SU-DHL-6 (cell line): ENCODE results near the gene CCR5.
"Not testable (repeated sequence)": the region's sequence is repeated elsewhere in the genome, so short reads cannot be mapped to it uniquely, and the experiment has no call there.

Experiments
- H2AFZ ChIP-seq: fragments of 200-600 bp; sonication (generic); 2 replicates; pipeline ENCODE4 v1.6.1; 2014; ENCODE audit warnings: low read depth, mild to moderate bottlenecking, moderate library complexity, mixed read lengths, antibody characterized with exemption, low read length; ENCODE audit not compliant: severe bottlenecking
- H3F3A ChIP-seq: fragments of 200-600 bp; shearing (Covaris generic); 2 replicates; pipeline ENCODE4 v1.6.0; 2016; ENCODE audit warnings: antibody characterized with exemption, mild to moderate bottlenecking; ENCODE audit not compliant: insufficient read depth
- H3K27ac ChIP-seq: fragments of 200-600 bp; sonication (generic); 2 replicates; pipeline ENCODE4 v1.5.1; 2016; ENCODE audit warnings: low read depth, mild to moderate bottlenecking, low read length, moderate library complexity, mixed read lengths
- H3K27me3 ChIP-seq: fragments of 200-600 bp; sonication (generic), shearing (Covaris generic); 2 replicates; pipeline ENCODE4 v1.6.0; 2014; ENCODE audit warnings: mild to moderate bottlenecking, low read length
- H3K36me3 ChIP-seq: fragments of 200-600 bp; sonication (generic); 2 replicates; pipeline ENCODE4 v1.6.1; 2014; ENCODE audit warnings: mild to moderate bottlenecking, low read length, mixed read lengths
- H3K4me2 ChIP-seq: fragments of 300-600, 200-600 bp; shearing (Covaris generic), sonication (generic); 2 replicates; pipeline ENCODE4 v1.6.0; 2014; ENCODE audit warnings: low read length, low read depth, mild to moderate bottlenecking; ENCODE audit not compliant: poor library complexity, severe bottlenecking
- H3K4me3 ChIP-seq: fragments of 200-600 bp; sonication (generic); 2 replicates; pipeline ENCODE4 v1.5.1; 2014; ENCODE audit warnings: antibody characterized with exemption, low read length, mild to moderate bottlenecking, mixed read lengths; ENCODE audit not compliant: insufficient read depth, poor library complexity, severe bottlenecking
- H3K79me2 ChIP-seq: fragments of 200-600 bp; sonication (generic); 2 replicates; pipeline ENCODE4 v1.6.1; 2014; ENCODE audit warnings: mild to moderate bottlenecking, low read length, moderate library complexity; ENCODE audit not compliant: insufficient read depth
- H3K9ac ChIP-seq: fragments of 200-600 bp; sonication (generic); 2 replicates; pipeline ENCODE4 v1.7.0; 2014; ENCODE audit warnings: mild to moderate bottlenecking, low read length
- H3K9me2 ChIP-seq: fragments of 200-600 bp; sonication (generic); replicated peaks from 2 replicates; pipeline ENCODE4 v1.6.1; 2014; ENCODE audit warnings: low read length; ENCODE audit not compliant: insufficient read depth
- H3K9me3 ChIP-seq: fragments of 200-600 bp; sonication (generic); 2 replicates; pipeline ENCODE4 v1.6.1; 2014; ENCODE audit warnings: low read length, mixed read lengths; ENCODE audit not compliant: insufficient read depth
- H4K20me1 ChIP-seq: fragments of 200-600 bp; sonication (generic); 2 replicates; pipeline ENCODE4 v1.6.1; 2014; ENCODE audit warnings: low read depth, mild to moderate bottlenecking, antibody characterized with exemption, low read length, moderate library complexity, mixed read lengths
- EZH2phosphoT487 ChIP-seq: fragments of 200-600 bp; sonication (generic), shearing (Covaris generic); conservative IDR thresholded peaks from 2 replicates; pipeline ENCODE4 v1.6.1; 2018; ENCODE audit warnings: mild to moderate bottlenecking, antibody characterized with exemption, low read length, moderate library complexity, mixed read lengths
- TF ChIP-seq, protein P1 (sequence below): fragments of 200-600 bp; sonication (generic); IDR thresholded peaks from one replicate; pipeline ENCODE4 v1.5.1; 2017; ENCODE audit warnings: antibody characterized with exemption, mild to moderate bottlenecking, low read length, moderate library complexity; ENCODE audit not compliant: insufficient read depth, poor library complexity, severe bottlenecking

Gene CCR5

DNA sequence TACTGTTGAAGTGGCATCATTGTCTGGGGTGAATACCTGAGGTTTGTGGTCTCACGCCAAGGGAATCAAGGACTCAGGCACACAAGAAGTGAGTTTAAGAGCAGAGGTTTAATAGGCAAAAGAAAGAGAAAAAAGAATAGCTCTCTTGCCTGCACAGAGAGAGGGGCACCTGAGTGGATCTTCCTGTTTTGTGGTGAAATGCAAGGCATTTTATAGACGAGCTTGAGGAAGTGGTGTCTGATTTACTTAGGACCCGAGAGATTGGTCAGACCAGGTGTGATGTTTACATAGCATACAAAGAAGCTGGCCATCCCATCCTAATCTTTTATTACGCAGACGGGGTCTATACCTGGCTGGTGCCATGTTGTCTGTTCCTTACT is 13.2 kb downstream of the CCR5 start:
- H3F3A ChIP-seq: no peaks in the 10 kb centered on the region
- no peak overlapping the region for H3K4me3 ChIP-seq
- H3K27ac ChIP-seq: 0 out of 2 replicates have a peak overlapping the region, but pooled peaks have one; percentile 24
- H4K20me1 ChIP-seq: no peaks in the 10 kb centered on the region
- H3K79me2 ChIP-seq: no peaks in the 10 kb centered on the region
- TF ChIP-seq, protein P1, sequence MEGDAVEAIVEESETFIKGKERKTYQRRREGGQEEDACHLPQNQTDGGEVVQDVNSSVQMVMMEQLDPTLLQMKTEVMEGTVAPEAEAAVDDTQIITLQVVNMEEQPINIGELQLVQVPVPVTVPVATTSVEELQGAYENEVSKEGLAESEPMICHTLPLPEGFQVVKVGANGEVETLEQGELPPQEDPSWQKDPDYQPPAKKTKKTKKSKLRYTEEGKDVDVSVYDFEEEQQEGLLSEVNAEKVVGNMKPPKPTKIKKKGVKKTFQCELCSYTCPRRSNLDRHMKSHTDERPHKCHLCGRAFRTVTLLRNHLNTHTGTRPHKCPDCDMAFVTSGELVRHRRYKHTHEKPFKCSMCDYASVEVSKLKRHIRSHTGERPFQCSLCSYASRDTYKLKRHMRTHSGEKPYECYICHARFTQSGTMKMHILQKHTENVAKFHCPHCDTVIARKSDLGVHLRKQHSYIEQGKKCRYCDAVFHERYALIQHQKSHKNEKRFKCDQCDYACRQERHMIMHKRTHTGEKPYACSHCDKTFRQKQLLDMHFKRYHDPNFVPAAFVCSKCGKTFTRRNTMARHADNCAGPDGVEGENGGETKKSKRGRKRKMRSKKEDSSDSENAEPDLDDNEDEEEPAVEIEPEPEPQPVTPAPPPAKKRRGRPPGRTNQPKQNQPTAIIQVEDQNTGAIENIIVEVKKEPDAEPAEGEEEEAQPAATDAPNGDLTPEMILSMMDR: no peak
- TF ChIP-seq EZH2phosphoT487: no peak
- no peaks in the 10 kb centered on the region for H3K36me3 ChIP-seq
- no peak overlapping the region for H3K9ac ChIP-seq
- H3K9me2 ChIP-seq: no peaks in the 10 kb centered on the region
- no peaks in the 10 kb centered on the region for H3K27me3 ChIP-seq
- no peaks in the 10 kb centered on the region for H3K9me3 ChIP-seq
- H2AFZ ChIP-seq: no peak overlapping the region
- peak overlapping the region; percentile 36 for H3K4me2 ChIP-seq

DNA sequence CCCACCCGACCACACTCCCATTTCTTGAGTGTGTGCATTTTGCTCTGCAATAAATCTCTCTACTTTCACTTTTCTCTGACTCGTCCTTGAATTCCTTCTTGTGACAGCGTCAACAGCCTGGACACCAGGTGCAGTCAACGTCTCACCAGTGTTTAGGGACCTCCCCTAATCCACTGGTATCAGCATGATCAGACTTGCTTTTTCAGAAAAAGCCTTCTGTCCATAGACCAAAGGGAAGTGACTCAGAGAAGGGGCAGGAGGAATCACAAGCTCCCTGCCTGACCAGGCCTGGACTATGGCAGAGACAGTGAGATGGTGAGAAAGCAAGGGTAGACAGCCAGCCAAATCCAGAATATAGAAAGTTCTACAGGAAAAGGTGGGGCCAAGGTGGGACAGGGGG is 15.5 kb downstream of the CCR5 start:
- Histone ChIP-seq H3K4me2 (no peak overlapping the region), H3K4me3 (no peak overlapping the region), H3K79me2 (no peaks in the 10 kb centered on the region), H3K27ac (no peak overlapping the region), H3K27me3 (no peaks in the 10 kb centered on the region), H3F3A (no peaks in the 10 kb centered on the region), H3K36me3 (no peaks in the 10 kb centered on the region), H4K20me1 (no peaks in the 10 kb centered on the region), H2AFZ (no peak overlapping the region), H3K9me2 (no peaks in the 10 kb centered on the region), H3K9ac (no peak overlapping the region), H3K9me3 (no peaks in the 10 kb centered on the region)
- TF ChIP-seq, protein P1: no peak
- TF ChIP-seq EZH2phosphoT487: no peak

DNA sequence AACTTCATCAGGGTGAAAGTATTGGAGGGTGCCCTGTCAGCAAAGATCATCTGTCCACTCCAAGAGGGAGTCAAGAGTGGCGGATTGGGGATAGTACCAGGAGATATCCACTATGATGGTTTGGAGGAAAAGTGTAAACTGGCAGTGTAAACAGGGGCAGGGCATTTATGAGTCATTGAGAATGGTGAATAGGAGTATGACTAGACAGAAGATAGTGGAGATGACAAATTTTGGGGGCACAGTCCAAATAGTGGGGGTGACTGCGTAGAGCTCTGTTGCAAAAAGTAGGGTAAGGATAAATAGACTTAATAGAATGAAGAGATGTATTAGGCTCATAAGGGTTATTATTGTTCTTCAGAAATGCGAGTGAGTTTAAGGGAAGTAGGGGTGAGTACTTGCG is 18.1 kb downstream of the CCR5 start:
- H3K9me3 ChIP-seq, H3F3A ChIP-seq, H3K27ac ChIP-seq, H3K36me3 ChIP-seq, H3K4me3 ChIP-seq, H3K79me2 ChIP-seq, H3K27me3 ChIP-seq, H4K20me1 ChIP-seq, H3K9me2 ChIP-seq, H2AFZ ChIP-seq, H3K9ac ChIP-seq, H3K4me2 ChIP-seq: not testable (repeated sequence)

DNA sequence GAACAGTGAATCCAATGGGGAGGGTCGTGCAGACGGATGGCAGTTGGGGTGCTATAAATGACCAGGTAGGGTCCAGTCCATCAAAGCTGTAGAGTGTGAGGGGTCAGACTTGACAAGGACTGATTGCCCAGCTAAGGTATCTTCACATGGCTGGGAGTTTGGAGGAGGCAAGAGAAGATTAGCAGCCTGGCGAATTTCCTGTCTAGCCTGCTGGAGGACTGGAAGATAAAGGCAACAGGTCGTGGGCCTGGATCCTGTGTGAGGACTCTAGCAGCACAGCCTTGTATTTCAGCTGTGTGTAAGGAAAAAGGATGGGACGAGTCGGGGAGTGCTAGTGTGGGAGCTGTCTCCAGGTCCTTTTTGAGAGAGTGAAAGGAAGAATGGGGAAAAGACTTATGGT is 18.6 kb downstream of the CCR5 start:
- no peak overlapping the region for H3K4me3 ChIP-seq
- no peaks in the 10 kb centered on the region for H3K9me3 ChIP-seq
- no peaks in the 10 kb centered on the region for H3K9me2 ChIP-seq
- H3K27me3 ChIP-seq: no peaks in the 10 kb centered on the region
- H3K36me3 ChIP-seq: no peaks in the 10 kb centered on the region
- H3K27ac ChIP-seq: no peak overlapping the region
- no peak overlapping the region for H2AFZ ChIP-seq
- no peak overlapping the region for H3K4me2 ChIP-seq
- H3K79me2 ChIP-seq: no peaks in the 10 kb centered on the region
- TF ChIP-seq EZH2phosphoT487: no peak
- TF ChIP-seq, protein P1: no peak
- H3F3A ChIP-seq: no peaks in the 10 kb centered on the region
- no peaks in the 10 kb centered on the region for H4K20me1 ChIP-seq
- H3K9ac ChIP-seq: no peak overlapping the region

DNA sequence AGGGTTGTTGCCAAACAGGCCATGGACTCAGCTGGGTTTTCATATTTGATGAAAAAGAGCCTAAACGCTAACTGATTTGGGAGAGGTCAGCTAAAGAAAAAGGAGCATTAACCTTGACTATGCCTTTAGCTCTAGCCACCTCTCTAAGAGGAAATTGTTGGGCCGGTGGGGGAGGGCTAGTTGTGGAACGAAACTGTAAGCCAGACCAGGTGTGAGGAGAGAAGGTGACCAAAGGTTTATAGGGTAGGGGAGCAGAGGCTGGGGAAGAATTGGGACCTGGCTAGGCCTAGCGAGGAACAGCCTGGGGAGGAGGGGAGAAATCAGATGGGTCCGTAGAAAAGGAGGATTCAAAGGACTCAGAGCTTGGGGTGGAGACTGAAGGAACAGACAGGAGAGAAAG is 20.8 kb downstream of the CCR5 start:
- H3K79me2 ChIP-seq, H3K9me2 ChIP-seq, H4K20me1 ChIP-seq, H3K36me3 ChIP-seq, H2AFZ ChIP-seq, H3F3A ChIP-seq, H3K27ac ChIP-seq, H3K4me2 ChIP-seq, H3K9me3 ChIP-seq, H3K4me3 ChIP-seq, H3K9ac ChIP-seq, H3K27me3 ChIP-seq: not testable (repeated sequence)
